GM12872 (cell line): ENCODE data around the gene DYNC2I2.

Source experiments
- TF ChIP-seq, protein P1 (sequence below): IDR thresholded peaks from 3 replicates; pipeline ENCODE4 v1.5.1; 2011; ENCODE audit warnings: low read depth, mild to moderate bottlenecking, low read length, moderate library complexity; ENCODE audit not compliant: insufficient read depth

DYNC2I2 gene

DNA sequence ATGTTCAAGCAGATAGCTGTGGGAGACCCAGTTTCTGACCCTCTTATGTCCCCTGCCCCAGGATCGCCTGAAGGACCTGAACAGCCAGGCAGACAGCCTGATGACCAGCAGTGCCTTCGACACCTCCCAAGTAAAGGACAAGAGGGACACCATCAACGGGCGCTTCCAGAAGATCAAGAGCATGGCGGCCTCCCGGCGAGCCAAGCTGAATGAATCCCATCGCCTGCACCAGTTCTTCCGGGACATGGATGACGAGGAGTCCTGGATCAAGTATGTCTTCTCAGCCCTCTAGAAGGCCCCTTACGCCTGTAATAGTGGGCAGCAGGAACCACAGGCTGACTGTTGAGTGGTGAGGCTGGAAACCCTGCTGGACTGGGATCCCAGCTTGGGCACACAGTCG is 41.1 kb downstream of the DYNC2I2 start:
- TF ChIP-seq, protein P1, sequence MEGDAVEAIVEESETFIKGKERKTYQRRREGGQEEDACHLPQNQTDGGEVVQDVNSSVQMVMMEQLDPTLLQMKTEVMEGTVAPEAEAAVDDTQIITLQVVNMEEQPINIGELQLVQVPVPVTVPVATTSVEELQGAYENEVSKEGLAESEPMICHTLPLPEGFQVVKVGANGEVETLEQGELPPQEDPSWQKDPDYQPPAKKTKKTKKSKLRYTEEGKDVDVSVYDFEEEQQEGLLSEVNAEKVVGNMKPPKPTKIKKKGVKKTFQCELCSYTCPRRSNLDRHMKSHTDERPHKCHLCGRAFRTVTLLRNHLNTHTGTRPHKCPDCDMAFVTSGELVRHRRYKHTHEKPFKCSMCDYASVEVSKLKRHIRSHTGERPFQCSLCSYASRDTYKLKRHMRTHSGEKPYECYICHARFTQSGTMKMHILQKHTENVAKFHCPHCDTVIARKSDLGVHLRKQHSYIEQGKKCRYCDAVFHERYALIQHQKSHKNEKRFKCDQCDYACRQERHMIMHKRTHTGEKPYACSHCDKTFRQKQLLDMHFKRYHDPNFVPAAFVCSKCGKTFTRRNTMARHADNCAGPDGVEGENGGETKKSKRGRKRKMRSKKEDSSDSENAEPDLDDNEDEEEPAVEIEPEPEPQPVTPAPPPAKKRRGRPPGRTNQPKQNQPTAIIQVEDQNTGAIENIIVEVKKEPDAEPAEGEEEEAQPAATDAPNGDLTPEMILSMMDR = no peak

DNA sequence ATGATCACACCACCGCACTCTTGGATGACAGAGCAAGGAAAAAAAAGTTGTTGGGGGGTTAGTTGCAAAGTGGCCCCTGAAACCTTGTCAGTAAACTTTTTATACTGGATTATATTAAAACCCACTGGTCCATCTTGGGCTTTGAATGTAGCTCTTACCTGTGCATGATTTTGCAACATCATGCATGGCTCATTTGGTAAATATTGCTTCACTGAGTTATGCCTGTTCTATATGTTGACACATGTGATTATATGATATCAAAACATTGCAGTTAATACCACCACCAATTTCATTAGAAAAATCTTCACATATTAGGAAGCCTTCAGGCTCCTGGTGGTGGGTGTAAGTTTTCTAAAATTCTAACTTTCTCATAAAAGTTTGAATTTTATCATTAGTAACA is 41.9 kb downstream of the DYNC2I2 start:
- TF ChIP-seq, protein P1 = no peak

DNA sequence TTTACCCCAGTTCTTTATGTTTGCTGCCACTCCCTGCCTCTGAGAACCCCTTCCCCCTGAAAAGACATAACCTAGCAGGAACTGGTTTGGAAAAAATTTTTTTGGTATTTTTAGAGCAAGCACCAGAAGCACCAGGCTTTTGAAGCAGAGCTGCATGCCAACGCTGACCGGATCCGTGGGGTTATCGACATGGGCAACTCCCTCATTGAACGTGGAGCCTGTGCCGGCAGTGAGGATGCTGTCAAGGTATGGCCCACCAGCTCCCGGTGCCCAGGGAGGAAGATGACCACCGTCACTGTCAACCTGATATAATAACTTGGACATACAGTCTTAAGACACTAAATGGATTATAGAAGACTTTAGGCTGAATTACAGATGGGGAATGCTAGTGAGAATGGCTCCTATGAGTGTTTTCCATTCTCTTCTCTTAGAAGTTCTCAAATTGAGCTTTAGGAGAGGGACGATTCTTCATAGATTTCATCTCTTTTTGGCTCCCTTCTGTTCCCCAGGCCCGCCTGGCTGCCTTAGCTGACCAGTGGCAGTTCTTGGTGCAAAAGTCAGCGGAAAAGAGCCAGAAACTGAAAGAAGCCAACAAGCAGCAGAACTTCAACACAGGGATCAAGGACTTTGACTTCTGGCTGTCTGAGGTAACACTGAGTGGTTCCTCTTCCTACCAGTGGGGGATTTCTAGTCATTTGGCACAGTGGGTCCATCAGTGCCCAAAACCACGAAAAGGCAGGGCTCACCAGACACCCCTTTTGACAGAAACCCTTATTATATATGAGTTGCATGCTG is 44.9 kb downstream of the DYNC2I2 start:
- TF ChIP-seq, protein P1 = no peak

DNA sequence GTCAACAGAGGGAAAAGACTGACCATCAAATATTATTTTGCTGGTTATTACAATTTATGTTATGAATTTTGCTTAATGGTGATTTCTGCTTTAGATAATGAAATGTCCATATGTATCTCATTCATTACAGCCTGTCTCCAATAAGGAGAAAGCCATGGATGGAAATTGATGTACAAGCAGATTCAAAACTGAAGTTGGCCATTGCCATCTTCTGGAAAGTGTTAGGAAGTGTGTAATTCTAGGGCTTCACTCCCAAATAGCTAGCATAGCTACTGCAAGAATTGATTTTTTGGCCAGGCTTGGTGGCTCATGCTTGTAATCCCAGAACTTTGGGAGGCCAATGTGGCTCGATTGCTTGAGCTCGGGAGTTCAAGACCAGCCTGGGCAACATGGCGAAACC is 45.8 kb downstream of the DYNC2I2 start:
- TF ChIP-seq, protein P1 = no peak

DNA sequence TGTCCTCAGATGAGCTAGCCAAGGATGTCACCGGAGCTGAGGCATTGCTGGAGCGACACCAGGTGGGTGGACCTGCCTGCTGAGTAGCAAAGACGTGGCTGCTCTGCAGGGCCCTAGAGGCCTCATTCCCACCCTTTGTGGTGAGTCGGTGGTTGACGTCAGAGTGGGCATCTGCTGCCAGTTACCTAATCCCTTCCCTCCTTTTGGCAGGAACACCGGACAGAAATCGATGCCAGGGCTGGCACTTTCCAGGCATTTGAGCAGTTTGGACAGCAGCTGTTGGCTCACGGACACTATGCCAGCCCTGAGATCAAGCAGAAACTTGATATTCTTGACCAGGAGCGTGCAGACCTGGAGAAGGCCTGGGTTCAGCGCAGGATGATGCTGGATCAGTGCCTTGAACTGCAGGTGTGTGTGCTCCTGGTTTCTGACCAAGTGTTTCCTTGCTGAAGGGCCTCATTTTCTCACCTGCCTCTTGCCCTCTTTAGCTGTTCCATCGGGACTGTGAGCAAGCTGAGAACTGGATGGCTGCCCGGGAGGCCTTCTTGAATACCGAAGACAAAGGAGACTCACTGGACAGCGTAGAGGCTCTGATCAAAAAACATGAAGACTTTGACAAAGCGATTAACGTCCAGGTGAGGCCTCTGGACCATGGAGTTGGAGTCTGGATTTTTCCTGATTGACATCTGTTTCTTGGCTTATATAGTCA is 48.9 kb downstream of the DYNC2I2 start:
- TF ChIP-seq, protein P1 = no peak

DNA sequence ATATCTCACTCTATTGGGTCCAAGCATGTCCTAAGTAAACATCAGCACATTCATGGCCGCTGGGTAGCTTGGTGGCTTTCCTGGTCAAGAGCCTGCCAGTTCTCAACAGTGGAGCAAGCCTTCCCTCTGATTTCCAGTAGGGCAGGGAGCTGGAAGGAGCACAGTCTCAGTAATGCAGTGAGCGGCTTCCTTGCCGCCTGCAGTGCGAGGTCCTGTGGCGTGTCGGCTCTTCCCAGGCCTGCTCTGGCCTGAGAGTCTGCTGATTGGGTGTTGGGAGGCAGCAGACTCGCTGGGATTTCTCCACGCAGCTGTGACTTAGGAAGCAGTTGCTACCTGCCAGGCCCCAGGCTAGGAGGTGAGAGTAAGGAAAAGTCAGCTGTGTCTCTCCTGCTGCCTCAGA is 53.0 kb downstream of the DYNC2I2 start:
- TF ChIP-seq, protein P1 = no peak

DNA sequence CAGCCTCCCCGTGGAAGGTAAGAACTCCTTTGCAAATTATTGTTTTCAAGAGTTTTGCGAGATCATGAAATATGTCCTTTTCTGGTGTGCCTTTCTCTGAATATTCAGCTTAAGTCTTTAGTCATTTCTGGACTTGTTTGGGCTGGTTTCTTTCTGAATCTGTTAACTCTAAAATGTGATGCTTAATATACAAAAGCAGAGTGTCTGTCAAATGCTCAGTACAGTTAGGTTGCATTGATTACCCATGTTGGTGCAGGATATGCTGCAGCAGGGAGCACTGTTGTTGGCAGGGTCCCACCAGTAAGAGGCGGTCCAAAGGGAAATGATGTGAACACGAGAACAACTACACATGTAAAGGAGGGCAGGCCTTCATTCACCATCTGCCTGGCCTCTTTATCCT is 56.5 kb downstream of the DYNC2I2 start:
- TF ChIP-seq, protein P1 = no peak
